ENCODE results near the gene TMEM134.
"Not testable (repeated sequence)": the region's sequence is repeated elsewhere in the genome, so short reads cannot be mapped to it uniquely, and the experiment has no call there.

Gene TMEM134

GRCh38 chr11:67436459-67437081, 32.5 kb downstream of the TMEM134 start:
- DNase-seq = no peak

DNA sequence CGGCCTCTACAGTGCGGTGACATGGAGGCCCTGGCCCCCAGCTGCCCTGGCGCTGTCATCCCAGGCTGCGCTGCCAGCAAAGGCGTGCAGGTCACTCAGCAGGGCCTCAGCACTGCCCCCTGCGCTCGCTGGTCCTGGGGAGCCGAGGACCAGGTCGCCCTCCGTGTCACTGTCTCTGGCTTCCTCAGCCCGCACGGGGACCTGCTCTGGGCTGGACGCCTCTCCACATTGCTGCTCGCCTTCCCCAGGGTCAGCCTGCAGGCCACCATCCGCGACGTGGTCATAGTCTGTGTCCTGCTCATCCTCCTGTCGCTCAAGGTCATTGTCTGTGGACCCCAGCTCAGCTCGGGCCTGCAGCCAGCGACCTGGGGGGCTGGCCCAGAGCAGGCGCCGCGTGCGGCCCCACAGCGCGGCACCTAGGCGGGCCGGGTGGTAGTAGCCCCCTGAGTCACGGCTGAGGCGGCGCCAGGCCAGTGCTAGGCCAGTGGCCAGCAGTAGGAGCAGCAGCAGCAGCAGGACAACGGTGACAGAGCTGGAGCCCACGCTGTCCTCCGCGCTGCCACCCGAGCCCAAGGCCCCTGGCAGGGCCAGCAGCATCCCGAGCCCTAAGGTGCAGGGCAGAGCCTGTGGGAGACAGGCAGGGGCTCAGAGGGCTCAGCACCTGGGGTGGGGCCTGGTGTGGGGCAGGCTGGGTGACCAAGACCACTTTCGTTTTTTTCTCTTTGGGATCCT, 33.2 kb downstream of the TMEM134 start:
- no peak for DNase-seq

DNA sequence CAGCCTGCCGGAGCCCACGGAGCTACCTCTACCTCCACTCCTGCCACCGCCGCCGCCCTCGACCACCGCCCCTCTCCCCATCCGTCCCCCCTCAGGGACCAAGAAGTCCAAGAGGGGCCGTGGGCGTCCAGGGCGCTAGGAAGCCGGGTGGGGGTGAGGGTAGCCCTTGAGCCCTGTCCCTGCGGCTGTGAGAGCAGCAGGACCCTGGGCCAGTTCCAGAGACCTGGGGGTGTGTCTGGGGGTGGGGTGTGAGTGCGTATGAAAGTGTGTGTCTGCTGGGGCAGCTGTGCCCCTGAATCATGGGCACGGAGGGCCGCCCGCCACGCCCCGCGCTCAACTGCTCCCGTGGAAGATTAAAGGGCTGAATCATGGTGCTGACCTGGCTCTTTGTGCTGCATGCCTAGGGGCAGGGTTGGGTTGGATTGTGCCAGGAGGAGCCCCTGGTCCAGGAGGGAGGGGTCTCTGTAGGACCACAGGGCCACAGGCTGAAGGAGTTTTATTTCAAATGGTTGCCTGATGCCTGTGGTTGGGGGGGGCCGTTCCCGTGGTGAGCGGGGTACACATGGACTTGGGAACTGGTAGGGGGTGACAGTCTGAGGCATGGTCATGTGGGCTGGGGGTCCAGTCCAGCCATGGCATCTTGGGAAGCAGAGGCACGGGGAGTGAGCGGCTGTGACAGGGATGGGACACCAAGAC, 33.9 kb downstream of the TMEM134 start:
- DNase-seq = no peak

DNA sequence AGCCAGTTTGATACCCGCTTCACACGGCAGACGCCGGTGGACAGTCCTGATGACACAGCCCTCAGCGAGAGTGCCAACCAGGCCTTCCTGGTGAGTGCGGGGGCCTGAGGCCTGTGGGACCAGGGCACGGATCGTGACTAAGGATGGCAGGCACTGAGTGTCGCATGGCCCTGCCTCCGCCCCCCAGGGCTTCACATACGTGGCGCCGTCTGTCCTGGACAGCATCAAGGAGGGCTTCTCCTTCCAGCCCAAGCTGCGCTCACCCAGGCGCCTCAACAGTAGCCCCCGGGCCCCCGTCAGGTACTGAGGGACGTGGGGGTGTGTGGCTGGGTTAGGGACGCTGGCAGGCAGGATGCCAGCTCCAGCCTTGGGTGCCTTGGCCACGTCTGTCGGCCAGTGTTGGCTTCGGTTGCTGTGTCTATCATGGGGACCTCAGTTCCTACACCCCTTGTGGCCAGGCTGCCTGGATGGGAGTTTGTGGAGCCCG, 34.6 kb downstream of the TMEM134 start:
- DNase-seq = no peak

DNA sequence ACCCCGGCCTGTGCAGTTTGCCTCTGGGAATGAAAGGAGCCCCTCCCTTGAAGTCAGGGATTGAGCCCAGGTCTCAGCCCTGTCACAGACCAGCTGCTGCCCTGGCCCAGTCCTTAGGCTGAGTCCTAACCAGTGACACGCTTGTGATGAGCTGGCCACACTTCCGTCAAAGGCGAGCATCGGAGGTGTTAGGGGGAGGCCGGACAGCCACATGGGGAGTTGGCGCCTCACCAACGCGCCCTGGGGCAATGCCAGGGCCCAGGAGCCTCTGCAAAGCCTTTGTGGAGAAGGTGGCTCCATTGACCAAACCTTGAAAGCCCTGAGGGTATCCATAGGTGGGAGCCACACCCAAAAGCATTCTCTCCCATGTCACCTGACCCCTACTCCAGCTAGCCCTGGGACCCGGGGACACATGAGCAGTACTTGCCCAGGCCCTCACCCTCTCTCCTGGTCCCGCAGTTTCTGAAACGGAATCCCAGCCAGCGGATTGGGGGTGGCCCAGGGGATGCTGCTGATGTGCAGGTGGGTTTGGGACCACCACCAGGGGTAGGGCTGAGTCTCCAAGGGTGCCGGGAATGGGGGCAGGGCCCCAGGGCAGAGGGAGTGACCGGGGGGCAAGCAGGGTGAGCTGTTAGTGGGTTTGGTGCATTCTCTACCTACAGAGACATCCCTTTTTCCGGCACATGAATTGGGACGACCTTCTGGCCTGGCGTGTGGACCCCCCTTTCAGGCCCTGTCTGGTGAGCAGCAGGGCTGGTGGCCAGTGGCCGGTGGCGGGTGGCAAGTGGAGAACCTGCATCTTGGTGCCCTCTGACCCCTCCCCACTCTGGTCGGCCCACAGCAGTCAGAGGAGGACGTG, 35.3 kb downstream of the TMEM134 start:
- DNase-seq = no peak

- DNase-seq = no peak
Observed at GRCh38 chr11:67432655-67433349, 36.2 kb downstream of the TMEM134 start.

DNA sequence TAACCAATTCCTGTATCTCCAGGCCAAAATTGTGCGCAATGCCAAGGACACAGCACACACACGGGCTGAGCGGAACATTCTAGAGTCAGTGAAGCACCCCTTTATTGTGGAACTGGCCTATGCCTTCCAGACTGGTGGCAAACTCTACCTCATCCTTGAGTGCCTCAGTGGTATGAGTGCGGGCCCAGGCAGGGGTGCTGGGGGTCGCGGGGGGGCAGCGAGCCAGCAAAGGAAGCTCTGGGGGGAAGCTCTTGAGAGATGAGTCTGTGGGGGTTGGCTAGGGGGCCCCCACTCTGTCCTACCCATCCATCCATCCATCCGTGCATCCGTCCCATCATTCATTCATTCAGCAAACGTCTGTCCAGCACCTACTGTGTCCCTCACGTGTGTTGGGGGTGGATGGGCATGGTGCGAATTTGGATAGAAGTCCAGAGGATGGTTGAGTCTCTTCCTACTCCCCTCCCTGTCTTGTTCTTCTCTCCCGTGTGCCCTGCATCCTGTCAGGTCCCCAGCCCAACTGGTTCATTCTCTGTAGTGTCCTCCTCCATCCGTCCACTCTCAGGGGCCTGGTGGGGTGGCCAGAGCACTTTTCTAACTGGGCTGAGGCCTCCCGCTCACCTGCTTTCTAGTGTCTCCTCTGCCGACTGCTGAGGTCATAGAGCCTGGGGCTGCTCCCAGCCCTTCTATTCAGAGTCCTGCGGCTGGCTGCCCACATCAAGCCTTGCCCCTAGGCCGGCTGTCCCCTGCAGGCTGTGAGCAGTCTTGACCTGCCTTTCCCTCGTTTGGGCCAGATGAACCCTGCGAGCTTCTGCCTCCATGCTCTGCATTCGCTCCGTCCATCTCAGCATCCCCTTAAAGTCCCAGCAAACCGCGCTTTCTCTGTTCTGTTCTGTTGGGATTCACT, 37.5 kb downstream of the TMEM134 start:
- no peak for DNase-seq

DNA sequence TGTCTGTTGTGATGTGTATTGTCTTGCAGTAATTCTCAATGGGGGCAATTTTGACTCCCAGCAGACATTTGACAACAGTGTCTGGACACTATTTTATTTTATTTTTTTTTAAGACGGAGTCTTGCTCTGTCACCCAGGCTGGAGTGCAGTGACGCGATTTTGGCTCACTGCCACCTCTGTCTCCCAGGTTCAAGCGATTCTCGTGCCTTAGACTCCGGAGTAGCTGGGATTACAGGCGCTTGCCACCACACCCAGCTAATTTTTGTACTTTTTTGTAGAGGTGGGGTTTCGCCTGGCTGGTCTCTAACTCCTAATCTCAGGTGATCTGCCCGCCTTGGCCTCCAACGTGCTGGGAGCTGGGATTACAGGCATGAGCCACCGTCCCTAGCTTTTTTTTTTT, 39.3 kb downstream of the TMEM134 start:
- DNase-seq = no peak

DNA sequence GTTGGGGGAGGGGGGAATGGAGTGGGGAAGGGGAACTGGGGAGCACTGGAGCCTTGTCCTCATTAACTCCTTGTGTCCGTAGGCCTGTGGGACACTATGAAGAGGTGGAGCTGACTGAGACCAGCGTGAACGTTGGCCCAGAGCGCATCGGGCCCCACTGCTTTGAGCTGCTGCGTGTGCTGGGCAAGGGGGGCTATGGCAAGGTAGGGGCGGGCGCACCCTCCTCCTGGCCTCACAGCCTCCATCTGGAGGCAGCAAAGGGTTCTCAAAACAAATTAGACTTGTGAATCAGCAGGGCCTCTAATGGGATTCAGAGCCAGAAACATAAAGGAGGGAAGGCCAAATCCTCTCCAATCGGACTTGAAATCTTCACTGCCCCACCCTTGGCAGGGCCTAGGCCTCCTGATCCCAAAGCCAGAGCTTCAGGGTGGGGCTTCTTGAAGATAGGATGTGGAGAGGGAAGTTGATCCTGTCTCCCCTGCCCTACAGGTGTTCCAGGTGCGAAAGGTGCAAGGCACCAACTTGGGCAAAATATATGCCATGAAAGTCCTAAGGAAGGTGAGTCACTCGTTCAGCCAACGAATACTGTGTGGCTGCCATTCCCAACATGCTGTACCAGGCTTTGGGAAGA, 39.9 kb downstream of the TMEM134 start:
- no peak for DNase-seq

DNA sequence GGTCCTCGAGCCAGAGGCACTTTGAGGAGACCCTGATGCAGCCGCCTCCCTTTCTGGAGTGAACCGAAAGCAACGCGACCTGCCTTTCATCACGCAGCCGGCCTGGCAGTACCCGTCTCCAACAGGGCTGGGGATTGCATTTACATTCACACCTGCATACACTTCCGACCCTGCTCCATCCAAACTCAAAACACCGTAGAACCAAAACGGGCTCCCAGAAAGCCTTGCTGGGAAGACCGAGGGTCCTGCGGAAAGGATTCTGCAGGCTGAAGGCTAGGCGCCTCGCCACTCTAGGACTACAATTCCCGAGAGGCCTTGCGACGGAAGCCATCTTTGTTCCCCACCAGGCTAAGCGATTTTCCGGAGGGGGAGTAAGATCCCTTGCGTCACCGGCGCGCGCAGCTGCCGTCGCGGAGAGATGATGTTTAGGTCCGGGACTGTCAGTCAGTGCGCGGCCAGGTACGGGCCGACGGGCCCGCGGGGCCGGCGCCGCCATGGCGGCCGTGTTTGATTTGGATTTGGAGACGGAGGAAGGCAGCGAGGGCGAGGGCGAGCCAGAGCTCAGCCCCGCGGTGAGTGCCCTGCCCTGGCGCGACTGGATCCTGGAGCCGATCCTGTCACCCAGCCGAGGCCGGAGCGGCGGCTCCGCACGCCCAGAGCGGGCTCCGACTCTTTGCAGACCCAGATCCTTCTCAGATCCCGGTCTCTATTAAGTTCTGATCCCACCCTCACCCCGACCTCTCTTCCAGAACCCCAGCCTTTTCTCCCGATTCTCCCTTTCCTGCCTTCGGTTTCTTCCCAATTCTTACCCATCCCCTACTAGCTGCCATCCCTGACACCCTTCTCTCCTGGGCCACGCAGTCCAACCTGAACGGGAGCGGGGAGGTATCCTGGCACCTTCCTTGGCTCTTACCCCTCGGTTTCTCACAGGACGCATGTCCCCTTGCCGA, 40.7 kb downstream of the TMEM134 start, which contains the start of gene RPS6KB2:
Gene RPS6KB2, plus strand, starts transcription at position 443 of the 950 bp plus-strand sequence. Its CDS starts 52 bp downstream, at position 495.
- peak; percentile 93 for DNase-seq

DNA sequence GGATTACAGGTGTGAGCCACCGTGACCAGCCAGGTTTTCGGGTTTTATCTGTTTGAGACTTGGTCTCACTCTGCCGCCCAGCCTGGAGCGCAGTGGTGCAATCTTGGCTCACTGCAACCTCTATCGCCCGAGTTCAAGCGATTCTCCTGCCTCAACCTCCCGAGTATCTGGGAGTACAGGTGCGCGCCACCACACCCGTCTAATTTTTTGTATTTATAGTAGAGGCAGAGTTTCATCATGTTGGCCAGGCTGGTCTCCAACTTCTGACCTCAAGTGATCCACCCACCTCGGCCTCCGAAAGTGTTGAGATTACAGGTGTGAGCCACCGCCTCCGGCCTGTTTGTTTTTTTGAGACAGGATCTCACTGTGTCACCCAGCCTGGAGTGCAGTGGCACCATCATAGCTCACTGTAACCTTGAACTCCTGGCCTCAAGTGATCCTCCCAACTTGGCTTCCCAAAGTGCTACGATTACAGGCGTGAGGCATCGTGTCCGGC, 41.6 kb downstream of the TMEM134 start:
- DNase-seq = not testable (repeated sequence)

- DNase-seq = no peak
Observed at GRCh38 chr11:67423891-67424613, 45.0 kb downstream of the TMEM134 start.

DNA sequence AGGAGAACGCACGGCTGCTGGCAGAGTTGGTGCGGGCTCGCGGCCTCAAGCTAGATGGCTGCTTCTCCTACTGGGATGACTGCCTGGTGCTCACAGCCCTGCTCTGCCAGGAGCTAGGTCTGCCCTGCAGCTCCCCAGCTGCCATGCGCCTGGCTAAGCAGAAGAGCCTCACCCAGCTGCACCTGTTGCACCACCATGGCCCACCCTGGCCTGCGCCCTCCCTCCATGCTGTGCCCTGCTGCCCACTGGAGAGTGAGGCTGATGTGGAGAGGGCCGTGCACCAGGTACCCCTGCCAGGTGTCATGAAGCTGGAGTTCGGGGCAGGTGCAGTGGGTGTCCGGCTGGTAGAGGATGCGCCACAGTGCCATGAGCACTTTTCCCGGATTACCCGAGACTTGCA, 45.6 kb downstream of the TMEM134 start:
- DNase-seq = no peak

- no peak for DNase-seq
Observed at GRCh38 chr11:67422891-67423290, 46.2 kb downstream of the TMEM134 start.

- DNase-seq = no peak
Observed at GRCh38 chr11:67421430-67422031, 47.5 kb downstream of the TMEM134 start.

GRCh38 chr11:67420646-67421429, 48.2 kb downstream of the TMEM134 start:
- peak; percentile 70 for DNase-seq

GRCh38 chr11:67420147-67420645, 48.9 kb downstream of the TMEM134 start:
- DNase-seq = no peak

Measured in amniotic stem cell (primary cell).